ENCODE data around the gene SHROOM3.

The SHROOM3 gene

GRCh38 chr4:76518241-76518640 lies 83.2 kb downstream of the SHROOM3 start:
- DNase-seq (ENCODE audit: low read depth, low spot score) = no peak
- TF ChIP-seq CTCF (IDR thresholded peaks at IDR 0.05; ENCODE audit: insufficient read depth, low read length, missing control alignments) = no peak
- POLR2A ChIA-PET = interaction anchor here (1.0 kb wide), 1 partner anchor 140 kb away, joined by 4 read pairs; no protein-coding TSS in a partner anchor
- H3K4me3 ChIP-seq (ENCODE audit: low read depth, low read length) = no peak overlapping the region
- CTCF ChIA-PET = interaction anchor here (0.9 to 2.1 kb wide), 2 partner anchors 69 to 232 kb away, joined by 3 to 7 read pairs; no protein-coding TSS in a partner anchor

- TF ChIP-seq CTCF (IDR thresholded peaks at IDR 0.05; ENCODE audit: insufficient read depth, low read length, missing control alignments) = no peak
- ChIA-PET POLR2A (no interaction called here), CTCF (no interaction called here)
- no peak overlapping the region for H3K4me3 ChIP-seq (ENCODE audit: low read depth, low read length)
- no peak for DNase-seq (ENCODE audit: low read depth, low spot score)
Observed at GRCh38 chr4:76523593-76523992, 88.6 kb downstream of the SHROOM3 start.

GRCh38 chr4:76525751-76526150 lies 90.7 kb downstream of the SHROOM3 start:
- ChIA-PET CTCF (interaction anchor here (3.5 kb wide), 1 partner anchor 21 kb away, joined by 10 read pairs; no protein-coding TSS in a partner anchor), POLR2A (no interaction called here)
- DNase-seq (ENCODE audit: low read depth, low spot score) = no peak
- no peak overlapping the region for H3K4me3 ChIP-seq (ENCODE audit: low read depth, low read length)
- no peak for TF ChIP-seq CTCF (IDR thresholded peaks at IDR 0.05; ENCODE audit: insufficient read depth, low read length, missing control alignments)

- ChIA-PET POLR2A (interaction anchor here (0.5 kb wide), 1 partner anchor 162 kb away, joined by 3 read pairs; no protein-coding TSS in a partner anchor), CTCF (interaction anchor here (0.6 to 3.5 kb wide), 4 partner anchors 11 to 66 kb away, joined by 3 to 10 read pairs (median 3); no protein-coding TSS in a partner anchor)
- no peak overlapping the region for H3K4me3 ChIP-seq (ENCODE audit: low read depth, low read length)
- TF ChIP-seq CTCF (IDR thresholded peaks at IDR 0.05; ENCODE audit: insufficient read depth, low read length, missing control alignments) = no peak
- no peak for DNase-seq (ENCODE audit: low read depth, low spot score)
Observed at GRCh38 chr4:76526585-76526990, 91.6 kb downstream of the SHROOM3 start.

- no peak for DNase-seq (ENCODE audit: low read depth, low spot score)
- POLR2A ChIA-PET = no interaction called here
- no peak overlapping the region for H3K4me3 ChIP-seq (ENCODE audit: low read depth, low read length)
- CTCF ChIA-PET = interaction anchor here (3.5 kb wide), 1 partner anchor 23 kb away, joined by 10 read pairs; no protein-coding TSS in a partner anchor
- no peak for TF ChIP-seq CTCF (IDR thresholded peaks at IDR 0.05; ENCODE audit: insufficient read depth, low read length, missing control alignments)
Observed at GRCh38 chr4:76527666-76528065, 92.6 kb downstream of the SHROOM3 start.

DNA sequence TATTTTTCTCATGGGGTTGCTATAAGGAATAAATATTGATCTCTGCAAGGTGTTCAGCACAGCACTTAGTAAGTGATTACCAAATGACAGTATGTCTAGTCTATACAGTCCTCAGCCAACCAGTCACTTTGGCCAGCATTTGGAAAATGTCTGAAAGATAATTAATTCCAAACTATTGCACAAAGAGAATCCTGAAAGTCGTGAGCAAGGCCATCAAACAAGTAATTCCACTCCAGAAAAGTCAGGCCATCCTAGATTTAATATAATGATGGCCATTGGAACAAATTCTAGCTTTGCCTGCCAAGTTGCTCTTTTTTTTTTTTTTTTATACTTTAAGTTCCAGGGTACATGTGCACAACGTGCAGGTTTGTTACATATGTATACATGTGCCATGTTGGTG lies 96.6 kb downstream of the SHROOM3 start:
- H3K4me3 ChIP-seq (ENCODE audit: low read depth, low read length) = no peak overlapping the region
- no peak for DNase-seq (ENCODE audit: low read depth, low spot score)
- POLR2A ChIA-PET = no interaction called here
- CTCF ChIA-PET = no interaction called here
- no peak for TF ChIP-seq CTCF (IDR thresholded peaks at IDR 0.05; ENCODE audit: insufficient read depth, low read length, missing control alignments)
